ENCODE data around the gene CCDC33.
"Not testable (repeated sequence)": the region's sequence is repeated elsewhere in the genome, so short reads cannot be mapped to it uniquely, and the experiment has no call there.

The CCDC33 gene

DNA sequence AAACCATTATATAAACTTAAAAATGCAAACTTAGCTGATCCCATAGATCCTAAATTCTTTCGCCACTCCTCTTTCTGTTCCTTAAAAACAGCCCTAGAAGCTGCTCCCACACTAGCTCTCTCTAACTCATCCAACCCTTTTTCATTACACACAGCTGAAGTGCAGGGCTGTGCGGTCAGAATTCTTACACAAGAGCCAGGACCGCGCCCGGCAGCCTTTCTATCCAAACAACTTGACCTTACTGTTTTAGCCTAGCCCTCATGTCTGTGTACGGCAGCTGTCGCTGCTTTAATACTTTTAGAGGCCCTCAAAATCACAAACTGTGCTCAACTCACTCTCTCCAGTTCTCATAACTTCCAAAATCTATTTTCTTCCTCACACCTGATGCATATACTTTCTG lies 121.4 kb downstream of the CCDC33 start:
- not testable (repeated sequence) for H3K27ac ChIP-seq (ENCODE audit: low read depth in 2 of 2, low read length in 2 of 2); H3K9me3 ChIP-seq (ENCODE audit: control insufficient read depth in 2 of 2, low read length in 2 of 2)

DNA sequence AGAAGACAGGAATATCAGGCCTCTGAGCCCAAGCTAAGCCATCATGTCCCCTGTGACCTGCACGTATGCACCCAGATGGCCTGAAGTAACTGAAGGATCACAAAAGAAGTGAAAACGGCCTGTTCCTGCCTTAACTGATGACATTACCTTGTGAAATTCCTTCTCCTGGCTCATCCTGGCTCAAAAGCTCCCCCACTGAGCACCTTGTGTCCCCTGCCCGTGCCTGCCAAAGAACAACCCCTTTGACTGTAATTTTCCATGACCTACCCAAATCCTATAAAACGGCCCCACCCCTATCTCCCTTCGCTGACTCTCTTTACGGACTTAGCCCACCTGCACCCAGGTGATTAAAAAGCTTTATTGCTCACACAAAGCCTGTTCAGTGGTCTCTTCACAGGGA lies 123.2 kb downstream of the CCDC33 start:
- not testable (repeated sequence) for H3K36me3 ChIP-seq (ENCODE audit: control insufficient read depth in 2 of 2, insufficient read depth in 2 of 2, low read length in 2 of 2); H3K9me3 ChIP-seq (ENCODE audit: control insufficient read depth in 2 of 2, low read length in 2 of 2); H3K4me1 ChIP-seq (ENCODE audit: control insufficient read depth in 2 of 2, insufficient read depth in 2 of 2, low read length in 2 of 2); H3K27ac ChIP-seq (ENCODE audit: low read depth in 2 of 2, low read length in 2 of 2); H3K9ac ChIP-seq (ENCODE audit: low read depth in 1 of 2, low read length in 2 of 2); H3K4me3 ChIP-seq (ENCODE audit: low read length in 2 of 2); H3K27me3 ChIP-seq (ENCODE audit: control insufficient read depth in 2 of 2, insufficient read depth in 2 of 2, low read length in 2 of 2)

More for the DNA sequence above, 121.4 kb downstream of the CCDC33 start:
- not testable (repeated sequence) for H3K27me3 ChIP-seq (ENCODE audit: control insufficient read depth in 2 of 2, insufficient read depth in 2 of 2, low read length in 2 of 2); H3K36me3 ChIP-seq (ENCODE audit: control insufficient read depth in 2 of 2, insufficient read depth in 2 of 2, low read length in 2 of 2); H3K4me3 ChIP-seq (ENCODE audit: low read length in 2 of 2); H3K4me1 ChIP-seq (ENCODE audit: control insufficient read depth in 2 of 2, insufficient read depth in 2 of 2, low read length in 2 of 2); H3K9ac ChIP-seq (ENCODE audit: low read depth in 1 of 2, low read length in 2 of 2)

DNA sequence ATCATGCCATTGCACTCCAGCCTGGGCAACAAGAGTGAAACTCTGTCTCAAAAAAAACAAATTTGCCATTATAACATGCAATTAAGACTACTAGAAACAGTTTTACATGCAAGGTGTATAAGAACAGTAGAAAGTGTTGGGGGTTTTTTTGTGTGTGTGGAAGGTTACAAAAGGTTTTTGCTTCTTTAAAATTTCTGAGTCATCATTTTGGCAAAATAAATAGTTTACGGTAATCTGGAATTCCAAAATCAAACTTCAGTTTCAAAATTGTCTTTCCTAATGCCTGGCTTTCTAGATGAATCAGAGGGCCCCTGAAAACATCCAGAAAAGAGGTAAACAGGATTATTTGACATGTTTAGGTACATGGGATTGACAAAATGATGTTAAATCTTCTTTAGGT lies 124.7 kb downstream of the CCDC33 start:
- H3K36me3 ChIP-seq (ENCODE audit: control insufficient read depth in 2 of 2, insufficient read depth in 2 of 2, low read length in 2 of 2); H3K4me3 ChIP-seq (ENCODE audit: low read length in 2 of 2): not testable (repeated sequence)
- H3K27me3 ChIP-seq (ENCODE audit: control insufficient read depth in 2 of 2, insufficient read depth in 2 of 2, low read length in 2 of 2) = peaks cover 12 to 13% of the 10 kb centered on the region in 2 donors

GRCh38 chr15:74362482-74362881 lies 126.4 kb downstream of the CCDC33 start:
- H3K4me1 ChIP-seq (ENCODE audit: control insufficient read depth in 2 of 2, insufficient read depth in 2 of 2, low read length in 2 of 2) = peaks cover 0 to 6% of the 10 kb centered on the region in 2 donors
- H3K27ac ChIP-seq (ENCODE audit: low read depth in 2 of 2, low read length in 2 of 2) = no peak overlapping the region
- H3K9me3 ChIP-seq (ENCODE audit: control insufficient read depth in 2 of 2, low read length in 2 of 2) = no peaks in the 10 kb centered on the region
- peaks cover 17 to 21% of the 10 kb centered on the region in 2 donors for H3K27me3 ChIP-seq (ENCODE audit: control insufficient read depth in 2 of 2, insufficient read depth in 2 of 2, low read length in 2 of 2)
- no peaks in the 10 kb centered on the region for H3K36me3 ChIP-seq (ENCODE audit: control insufficient read depth in 2 of 2, insufficient read depth in 2 of 2, low read length in 2 of 2)
- no peak overlapping the region for H3K9ac ChIP-seq (ENCODE audit: low read depth in 1 of 2, low read length in 2 of 2)
- no peak overlapping the region for H3K4me3 ChIP-seq (ENCODE audit: low read length in 2 of 2)

More for the DNA sequence above, 124.7 kb downstream of the CCDC33 start:
- H3K9me3 ChIP-seq (ENCODE audit: control insufficient read depth in 2 of 2, low read length in 2 of 2); H3K9ac ChIP-seq (ENCODE audit: low read depth in 1 of 2, low read length in 2 of 2); H3K27ac ChIP-seq (ENCODE audit: low read depth in 2 of 2, low read length in 2 of 2); H3K4me1 ChIP-seq (ENCODE audit: control insufficient read depth in 2 of 2, insufficient read depth in 2 of 2, low read length in 2 of 2): not testable (repeated sequence)

GRCh38 chr15:74364936-74365597 lies 128.9 kb downstream of the CCDC33 start:
- no peak overlapping the region for H3K9ac ChIP-seq (ENCODE audit: low read depth in 1 of 2, low read length in 2 of 2)
- no peaks in the 10 kb centered on the region for H3K9me3 ChIP-seq (ENCODE audit: control insufficient read depth in 2 of 2, low read length in 2 of 2)
- H3K36me3 ChIP-seq (ENCODE audit: control insufficient read depth in 2 of 2, insufficient read depth in 2 of 2, low read length in 2 of 2) = no peaks in the 10 kb centered on the region
- H3K4me3 ChIP-seq (ENCODE audit: low read length in 2 of 2) = peak overlapping the region in 1 of 2 donors; percentile 24
- no peak overlapping the region for H3K27ac ChIP-seq (ENCODE audit: low read depth in 2 of 2, low read length in 2 of 2)
- H3K4me1 ChIP-seq (ENCODE audit: control insufficient read depth in 2 of 2, insufficient read depth in 2 of 2, low read length in 2 of 2) = peaks cover 0 to 6% of the 10 kb centered on the region in 2 donors
- peaks cover 21% of the 10 kb centered on the region in 2 donors for H3K27me3 ChIP-seq (ENCODE audit: control insufficient read depth in 2 of 2, insufficient read depth in 2 of 2, low read length in 2 of 2)

GRCh38 chr15:74365598-74366445 lies 129.7 kb downstream of the CCDC33 start:
- H3K27ac ChIP-seq (ENCODE audit: low read depth in 2 of 2, low read length in 2 of 2) = peak overlapping the region in 1 of 2 donors; percentile 29
- peak overlapping the region; percentile 24 to 56 for H3K4me3 ChIP-seq (ENCODE audit: low read length in 2 of 2)
- H3K9me3 ChIP-seq (ENCODE audit: control insufficient read depth in 2 of 2, low read length in 2 of 2) = no peaks in the 10 kb centered on the region
- H3K4me1 ChIP-seq (ENCODE audit: control insufficient read depth in 2 of 2, insufficient read depth in 2 of 2, low read length in 2 of 2) = peaks cover 0 to 6% of the 10 kb centered on the region in 2 donors
- no peaks in the 10 kb centered on the region for H3K36me3 ChIP-seq (ENCODE audit: control insufficient read depth in 2 of 2, insufficient read depth in 2 of 2, low read length in 2 of 2)
- peak overlapping the region in 1 of 2 donors; percentile 54 for H3K9ac ChIP-seq (ENCODE audit: low read depth in 1 of 2, low read length in 2 of 2)
- peaks cover 21 to 23% of the 10 kb centered on the region in 2 donors for H3K27me3 ChIP-seq (ENCODE audit: control insufficient read depth in 2 of 2, insufficient read depth in 2 of 2, low read length in 2 of 2)

DNA sequence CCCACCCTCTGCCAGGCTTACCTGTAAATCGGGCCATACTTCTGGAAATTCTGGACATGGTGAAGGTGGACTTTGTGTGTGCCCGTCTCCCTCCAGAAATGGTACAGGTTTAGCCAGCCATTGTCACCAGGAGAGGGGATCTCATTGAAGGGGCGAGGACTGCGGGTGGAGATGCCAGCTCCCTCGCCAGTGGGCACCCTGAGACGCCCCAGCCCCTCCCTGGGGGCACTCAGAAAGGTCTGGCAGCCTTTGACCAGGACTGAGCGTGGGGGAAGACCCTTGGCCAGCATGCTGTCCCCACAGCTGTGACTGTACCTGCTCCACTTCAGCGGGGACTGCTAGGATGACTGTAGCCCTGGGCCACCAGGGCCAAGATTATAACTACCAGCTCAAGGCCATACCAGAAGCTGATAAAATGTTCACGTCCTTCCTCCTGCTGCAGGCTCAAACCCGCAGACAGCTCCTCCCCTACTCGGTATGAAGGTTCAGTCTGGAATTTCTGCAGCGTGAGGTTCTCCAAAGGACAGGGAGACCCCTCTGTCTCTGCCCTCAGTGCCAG lies 131.2 kb downstream of the CCDC33 start, which contains the start of gene CYP11A1:
Gene CYP11A1, minus strand, starts transcription at position 351 of the 559 bp plus-strand sequence. Its CDS starts 61 bp downstream, at position 290.
- Histone ChIP-seq H3K27me3 (ENCODE audit: control insufficient read depth in 2 of 2, insufficient read depth in 2 of 2, low read length in 2 of 2) (peaks cover 21 to 25% of the 10 kb centered on the region in 2 donors), H3K4me3 (ENCODE audit: low read length in 2 of 2) (no peak within 1 kb of the TSS), H3K4me1 (ENCODE audit: control insufficient read depth in 2 of 2, insufficient read depth in 2 of 2, low read length in 2 of 2) (peaks cover 0 to 6% of the 10 kb centered on the region in 2 donors), H3K36me3 (ENCODE audit: control insufficient read depth in 2 of 2, insufficient read depth in 2 of 2, low read length in 2 of 2) (no peaks in the 10 kb centered on the region), H3K27ac (ENCODE audit: low read depth in 2 of 2, low read length in 2 of 2) (no peak within 1 kb of the TSS), H3K9me3 (ENCODE audit: control insufficient read depth in 2 of 2, low read length in 2 of 2) (no peaks in the 10 kb centered on the region), H3K9ac (ENCODE audit: low read depth in 1 of 2, low read length in 2 of 2) (no peak within 1 kb of the TSS)

- Histone ChIP-seq H3K27me3 (ENCODE audit: control insufficient read depth in 2 of 2, insufficient read depth in 2 of 2, low read length in 2 of 2) (peaks cover 21 to 25% of the 10 kb centered on the region in 2 donors), H3K9ac (ENCODE audit: low read depth in 1 of 2, low read length in 2 of 2) (no peak overlapping the region), H3K4me3 (ENCODE audit: low read length in 2 of 2) (no peak overlapping the region), H3K9me3 (ENCODE audit: control insufficient read depth in 2 of 2, low read length in 2 of 2) (no peaks in the 10 kb centered on the region), H3K27ac (ENCODE audit: low read depth in 2 of 2, low read length in 2 of 2) (no peak overlapping the region), H3K4me1 (ENCODE audit: control insufficient read depth in 2 of 2, insufficient read depth in 2 of 2, low read length in 2 of 2) (peaks cover 0 to 6% of the 10 kb centered on the region in 2 donors), H3K36me3 (ENCODE audit: control insufficient read depth in 2 of 2, insufficient read depth in 2 of 2, low read length in 2 of 2) (no peaks in the 10 kb centered on the region)
Observed at GRCh38 chr15:74368121-74368520, 132.0 kb downstream of the CCDC33 start.

- H3K9ac ChIP-seq (ENCODE audit: low read depth in 1 of 2, low read length in 2 of 2) = no peak overlapping the region
- H3K27me3 ChIP-seq (ENCODE audit: control insufficient read depth in 2 of 2, insufficient read depth in 2 of 2, low read length in 2 of 2) = peaks cover 20 to 25% of the 10 kb centered on the region in 2 donors
- no peak overlapping the region for H3K27ac ChIP-seq (ENCODE audit: low read depth in 2 of 2, low read length in 2 of 2)
- H3K36me3 ChIP-seq (ENCODE audit: control insufficient read depth in 2 of 2, insufficient read depth in 2 of 2, low read length in 2 of 2) = no peaks in the 10 kb centered on the region
- H3K9me3 ChIP-seq (ENCODE audit: control insufficient read depth in 2 of 2, low read length in 2 of 2) = no peaks in the 10 kb centered on the region
- H3K4me3 ChIP-seq (ENCODE audit: low read length in 2 of 2) = no peak overlapping the region
- H3K4me1 ChIP-seq (ENCODE audit: control insufficient read depth in 2 of 2, insufficient read depth in 2 of 2, low read length in 2 of 2) = peaks cover 5 to 11% of the 10 kb centered on the region in 2 donors
Observed at GRCh38 chr15:74369084-74369745, 133.1 kb downstream of the CCDC33 start.
